Measurements from ENCODE around the gene LIPT2. TPM values are rescaled to one million over a fixed set of nuclear protein-coding genes. Genes with fewer than 3 reads are reported as not detected.

LIPT2 gene
- total RNA-seq, 1 experiment from 2014 or later: 8.2 TPM

DNA sequence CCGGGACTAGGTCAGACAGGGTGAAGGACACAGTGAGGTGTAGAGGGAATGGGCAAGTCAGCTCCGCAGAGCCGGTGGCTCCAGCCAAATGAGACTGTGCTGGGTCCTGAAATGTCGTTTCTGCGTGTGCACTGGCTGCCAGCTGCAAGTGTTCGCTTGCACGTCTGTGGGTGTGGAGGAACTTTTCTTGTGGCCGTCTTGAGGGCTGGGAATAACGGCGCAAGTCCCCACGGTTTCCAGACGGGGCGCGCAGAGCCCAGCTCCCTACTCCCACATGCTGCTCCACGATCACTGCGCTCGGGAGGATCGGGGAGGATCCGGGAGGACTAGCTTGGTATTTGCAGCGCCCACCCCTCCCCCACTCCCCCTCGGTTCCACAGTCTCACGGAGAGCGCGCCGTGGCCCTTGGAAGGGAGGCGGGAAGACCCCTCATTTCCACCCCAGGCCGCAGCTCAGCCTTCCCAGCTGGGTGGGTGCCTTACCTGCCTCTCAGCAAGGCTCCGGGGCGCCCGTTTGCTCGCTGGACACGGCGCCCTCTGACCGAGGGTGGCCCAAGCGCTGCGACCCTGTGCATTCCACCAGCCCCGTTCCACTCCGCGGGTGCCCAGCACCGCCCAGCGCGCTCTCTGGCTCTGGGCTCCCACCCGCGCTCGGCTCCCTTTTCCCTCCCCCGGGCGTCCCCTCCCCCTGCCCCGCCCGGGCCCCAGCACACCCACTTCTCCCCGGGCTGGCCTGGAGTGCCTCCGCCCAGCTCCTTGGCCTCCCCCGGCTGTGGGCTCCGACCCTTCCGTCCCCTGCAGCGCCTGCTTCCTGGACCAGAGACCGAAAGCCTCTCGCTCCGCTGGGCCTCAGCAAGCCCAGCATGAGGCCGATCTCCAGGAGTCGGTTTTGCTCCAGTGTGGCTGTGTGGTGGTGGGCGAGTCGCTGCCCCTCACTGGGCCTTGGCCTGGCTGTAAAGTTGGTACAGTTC, 26.3 kb downstream of the LIPT2 start, which contains the start of gene KCNE3:
Gene KCNE3 (minus strand): TSS at position 634 of the 970 bp plus-strand sequence. CDS start 9,986 bp downstream, outside the sequence.
- DNase-seq: peak; percentile 63
- Mint-ChIP-seq H3K4me3 (peak within 1 kb of the TSS; percentile 35 to 64; a peak in 3 of 5 replicates), H3K27ac (peak within 1 kb of the TSS in 1 of 3 experiments; percentile 32; a peak in 2 of 7 replicates), H3K36me3 (ENCODE audit: insufficient read depth in 1 of 3, low read depth in 3 of 3) (no peaks in the 10 kb centered on the region; a peak in 2 of 7 replicates), H3K4me1 (peaks cover 12 to 28% of the 10 kb centered on the region in 2 experiments), H3K9me3 (no peaks in the 10 kb centered on the region), H3K27me3 (ENCODE audit: low read depth) (peaks cover 22% of the 10 kb centered on the region)
- no CpG with 5 or more reads among the region's 62 CpGs for WGBS (ENCODE audit: extremely low coverage, insufficient read length, low lambda C conversion rate)
- H2BK12ac ChIP-seq (ENCODE audit: insufficient read length, low read depth, low read length): no peak within 1 kb of the TSS
- no peak within 1 kb of the TSS for H2BK120ac ChIP-seq (ENCODE audit: low read depth, low read length, poor library complexity, severe bottlenecking)
- H3T11ph ChIP-seq (ENCODE audit: low read length): no peak within 1 kb of the TSS
- no peak within 1 kb of the TSS for H2BK15ac ChIP-seq (ENCODE audit: low read depth, low read length)
- no peaks in the 10 kb centered on the region for H3K9me3 ChIP-seq (ENCODE audit: control insufficient read depth, low read depth, low read length)
- H4K20me1 ChIP-seq (ENCODE audit: control insufficient read depth, insufficient read depth, insufficient read length): no peaks in the 10 kb centered on the region
- H3K4me2 ChIP-seq (ENCODE audit: insufficient read depth, insufficient read length, low read length): peak within 1 kb of the TSS; percentile 23
- H3K56ac ChIP-seq (ENCODE audit: insufficient read length, low read depth, low read length): no peak within 1 kb of the TSS
- H3K4ac ChIP-seq (ENCODE audit: low read depth, low read length): no peak within 1 kb of the TSS
- H3K9ac ChIP-seq (ENCODE audit: extremely low read depth, insufficient read length, low read length): peak within 1 kb of the TSS; percentile 18
- H3K79me2 ChIP-seq (ENCODE audit: insufficient read depth, low read length): no peaks in the 10 kb centered on the region
- H3K23me2 ChIP-seq (ENCODE audit: insufficient read length, low read depth, low read length, poor library complexity, severe bottlenecking): peaks cover 3% of the 10 kb centered on the region
- H3K18ac ChIP-seq (ENCODE audit: insufficient read length, low read depth, low read length): peak within 1 kb of the TSS; percentile 76
- H4K8ac ChIP-seq (replicated peaks; ENCODE audit: insufficient read length, low read depth, low read length): no peak within 1 kb of the TSS
- no peak within 1 kb of the TSS for H4K91ac ChIP-seq (ENCODE audit: insufficient read length, low read depth, low read length)
- H3K27ac ChIP-seq (ENCODE audit: insufficient read length, low read depth, low read length): no peak within 1 kb of the TSS
- no peak for TF ChIP-seq CTCF (conservative IDR thresholded peaks at IDR 0.05)
- H2BK5ac ChIP-seq (ENCODE audit: insufficient read length, low read length): no peak within 1 kb of the TSS
- H4K5ac ChIP-seq (ENCODE audit: insufficient read length, low read depth, low read length): no peak within 1 kb of the TSS
- H3K79me1 ChIP-seq (ENCODE audit: insufficient read depth, low read depth, low read length, poor library complexity, severe bottlenecking): no peaks in the 10 kb centered on the region
- no peaks in the 10 kb centered on the region for H3K27me3 ChIP-seq (ENCODE audit: insufficient read depth, low read length)
- H2AK5ac ChIP-seq (ENCODE audit: insufficient read length, low read length): no peak within 1 kb of the TSS
- H3K4me1 ChIP-seq (ENCODE audit: insufficient read depth, low read length): peaks cover 4% of the 10 kb centered on the region; the same call in 1 of the 2 replicates
- H2BK20ac ChIP-seq (ENCODE audit: low read depth, low read length, poor library complexity, severe bottlenecking): no peak within 1 kb of the TSS
- peak within 1 kb of the TSS; percentile 77; the same call in 1 of the 2 replicates for H3K14ac ChIP-seq (ENCODE audit: insufficient read depth, low read length)
- H3K23ac ChIP-seq (ENCODE audit: insufficient read length, low read depth, low read length): no peak within 1 kb of the TSS
- H2AFZ ChIP-seq (ENCODE audit: low read length): no peak within 1 kb of the TSS

Data from H9 (cell line).